Vagina (tissue), 2 donors: ENCODE results near the gene HCFC1. TPM values are rescaled to one million over a fixed set of nuclear protein-coding genes. Genes with fewer than 3 reads are reported as not detected.
"Not testable (repeated sequence)": the region's sequence is repeated elsewhere in the genome, so short reads cannot be mapped to it uniquely, and the experiment has no call there.

Experiments
- DNase-seq, 2 donors: peaks; one replicate each; pipeline ENCODE4 v3.0.0-alpha.2; 2017; ENCODE audit errors: extremely low spot score in 2 of 2
- H3K27ac ChIP-seq: fragments of 200-600 bp; sonication (generic); one replicate; pipeline ENCODE4 v1.5.1; 2019
- H3K27me3 ChIP-seq: fragments of 200-600 bp; sonication (generic); one replicate; pipeline ENCODE4 v1.5.1; 2019
- H3K36me3 ChIP-seq, 2 donors: fragments of 200-600 bp; sonication (generic); one replicate each; pipeline ENCODE4 v1.5.1; 2017 to 2019
- H3K4me1 ChIP-seq: fragments of 200-600 bp; sonication (generic); one replicate; pipeline ENCODE4 v1.5.1; 2019
- H3K4me3 ChIP-seq, 2 donors: fragments of 200-600 bp; sonication (generic); 1 replicate in 1 of 2; 2 replicates in 1 of 2; pipeline ENCODE4 v1.5.1; 2016 to 2019
- H3K9me3 ChIP-seq: fragments of 200-600 bp; sonication (generic); one replicate; pipeline ENCODE4 v1.5.1; 2019
- POLR2A ChIP-seq, 2 donors: fragments of 450-650 bp; IDR thresholded peaks; one replicate each; pipeline ENCODE4 v1.6.1; 2017; ENCODE audit warnings: antibody characterized with exemption in 2 of 2, mild to moderate bottlenecking in 2 of 2, moderate library complexity in 2 of 2
- POLR2AphosphoS5 ChIP-seq, 2 donors: sonication (generic); formaldehyde crosslinking; IDR thresholded peaks; one replicate each; pipeline ENCODE4 v1.9.0; 2017; ENCODE audit warnings: antibody characterized with exemption in 2 of 2, mild to moderate bottlenecking in 2 of 2, low read depth in 1 of 2; ENCODE audit not compliant: insufficient read depth in 1 of 2
- intact Hi-C: fragments of 100-400 bp; cut with DNase I; formaldehyde crosslinking; loops from one replicate; pipeline ENCODE4 v1.15.1; 2023
- total RNA-seq: library from RNA; depleted of rRNA; stranded (reverse); fragments of >200 nt; gene quantifications from one replicate; pipeline ENCODE4 v1.2.3, GENCODE V29; 2016
- TF ChIP-seq, protein P1 (sequence below), 3 experiments: fragments of 450-650 bp in 2 of 3; fragments of 200-600 bp in 1 of 3; sonication (generic) in 1 of 3; IDR thresholded peaks; one replicate each; pipeline ENCODE4 v1.5.1; 2017 to 2019; ENCODE audit warnings: antibody characterized with exemption in 3 of 3, mild to moderate bottlenecking in 2 of 3, moderate library complexity in 2 of 3

The HCFC1 gene
- total RNA-seq, 1 donor from 2014 or later: 38.8 TPM

DNA sequence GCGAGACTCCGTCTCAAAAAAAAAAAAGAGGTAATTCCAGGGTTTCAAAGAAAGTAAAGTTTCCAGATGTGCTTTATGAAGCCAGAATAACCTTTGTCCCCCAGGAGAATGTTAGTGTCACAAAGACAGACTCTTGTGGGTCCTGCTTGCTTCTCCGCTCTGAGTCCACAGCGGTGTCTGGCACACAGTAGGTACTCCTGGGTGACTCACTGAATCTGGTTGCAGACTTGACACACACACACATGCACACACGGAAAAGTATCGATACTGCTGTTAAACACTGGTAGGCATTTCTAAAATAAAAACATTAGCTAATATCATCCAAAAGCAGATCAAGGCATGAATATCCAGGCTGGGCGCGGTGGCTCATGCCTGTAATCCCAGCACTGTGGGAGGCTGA lies 23.9 kb upstream of the HCFC1 start:
- H3K27ac ChIP-seq: no peak overlapping the region
- intact Hi-C loops: no loop called here
- no peaks in the 10 kb centered on the region for H3K4me1 ChIP-seq
- no peaks in the 10 kb centered on the region for H3K9me3 ChIP-seq
- H3K36me3 ChIP-seq: no peaks in the 10 kb centered on the region
- H3K27me3 ChIP-seq: no peaks in the 10 kb centered on the region
- no peak overlapping the region for H3K4me3 ChIP-seq
- DNase-seq: no peak
- TF ChIP-seq POLR2A (IDR thresholded peaks at IDR 0.05) (no peak), POLR2AphosphoS5 (IDR thresholded peaks at IDR 0.05; ENCODE audit: insufficient read depth in 1 of 2, low read depth in 1 of 2) (no peak)
- TF ChIP-seq, protein P1, sequence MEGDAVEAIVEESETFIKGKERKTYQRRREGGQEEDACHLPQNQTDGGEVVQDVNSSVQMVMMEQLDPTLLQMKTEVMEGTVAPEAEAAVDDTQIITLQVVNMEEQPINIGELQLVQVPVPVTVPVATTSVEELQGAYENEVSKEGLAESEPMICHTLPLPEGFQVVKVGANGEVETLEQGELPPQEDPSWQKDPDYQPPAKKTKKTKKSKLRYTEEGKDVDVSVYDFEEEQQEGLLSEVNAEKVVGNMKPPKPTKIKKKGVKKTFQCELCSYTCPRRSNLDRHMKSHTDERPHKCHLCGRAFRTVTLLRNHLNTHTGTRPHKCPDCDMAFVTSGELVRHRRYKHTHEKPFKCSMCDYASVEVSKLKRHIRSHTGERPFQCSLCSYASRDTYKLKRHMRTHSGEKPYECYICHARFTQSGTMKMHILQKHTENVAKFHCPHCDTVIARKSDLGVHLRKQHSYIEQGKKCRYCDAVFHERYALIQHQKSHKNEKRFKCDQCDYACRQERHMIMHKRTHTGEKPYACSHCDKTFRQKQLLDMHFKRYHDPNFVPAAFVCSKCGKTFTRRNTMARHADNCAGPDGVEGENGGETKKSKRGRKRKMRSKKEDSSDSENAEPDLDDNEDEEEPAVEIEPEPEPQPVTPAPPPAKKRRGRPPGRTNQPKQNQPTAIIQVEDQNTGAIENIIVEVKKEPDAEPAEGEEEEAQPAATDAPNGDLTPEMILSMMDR (IDR thresholded peaks at IDR 0.05): no peak

DNA sequence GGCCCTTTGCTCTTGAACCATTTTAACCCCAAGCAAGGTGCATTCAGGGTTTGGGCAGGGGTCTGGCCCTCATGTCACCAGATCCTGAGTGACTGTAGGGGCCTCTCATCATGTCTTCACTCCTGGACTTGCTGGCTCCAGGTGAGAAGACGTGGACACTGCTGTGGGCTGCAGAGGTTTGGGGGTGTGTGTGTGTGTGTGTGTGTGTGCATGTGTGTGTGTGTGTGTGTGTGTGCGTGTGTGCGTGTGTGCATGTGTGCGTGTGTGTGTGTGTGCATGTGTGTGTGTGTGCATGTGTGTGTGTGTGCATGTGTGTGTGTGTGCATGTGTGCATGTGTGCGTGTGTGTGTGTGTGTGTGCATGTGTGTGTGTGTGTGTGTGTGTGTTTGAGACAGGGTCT lies 22.8 kb upstream of the HCFC1 start:
- DNase-seq, H3K4me1 ChIP-seq, H3K9me3 ChIP-seq, H3K27ac ChIP-seq, H3K36me3 ChIP-seq, H3K4me3 ChIP-seq, H3K27me3 ChIP-seq, intact Hi-C loops: not testable (repeated sequence)

DNA sequence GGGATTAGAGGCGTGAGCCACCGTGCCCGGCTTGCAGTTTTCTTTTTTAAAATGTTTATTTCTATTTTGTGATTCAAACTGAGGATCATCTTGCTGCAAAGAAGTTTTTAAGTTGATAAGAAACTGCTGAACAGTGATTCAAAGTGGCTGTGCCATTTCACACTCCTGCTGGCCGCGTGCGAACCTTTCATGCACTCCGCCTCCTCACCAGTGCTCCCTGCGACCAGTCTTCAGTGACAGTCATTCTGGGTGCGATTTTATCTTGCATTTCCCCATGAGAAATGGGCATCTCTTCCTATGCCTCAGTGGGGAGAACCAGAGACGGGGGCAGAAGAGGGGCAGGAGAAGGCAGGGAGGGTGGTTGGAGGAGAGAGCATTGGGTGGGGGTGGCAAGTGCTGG lies 22.4 kb upstream of the HCFC1 start:
- Histone ChIP-seq H3K27me3 (no peaks in the 10 kb centered on the region), H3K9me3 (no peaks in the 10 kb centered on the region), H3K36me3 (no peaks in the 10 kb centered on the region), H3K27ac (no peak overlapping the region), H3K4me3 (no peak overlapping the region), H3K4me1 (no peaks in the 10 kb centered on the region)
- intact Hi-C loops: no loop called here
- no peak for DNase-seq
- TF ChIP-seq POLR2A (IDR thresholded peaks at IDR 0.05) (no peak), POLR2AphosphoS5 (IDR thresholded peaks at IDR 0.05; ENCODE audit: insufficient read depth in 1 of 2, low read depth in 1 of 2) (no peak)
- TF ChIP-seq, protein P1 (IDR thresholded peaks at IDR 0.05): no peak

DNA sequence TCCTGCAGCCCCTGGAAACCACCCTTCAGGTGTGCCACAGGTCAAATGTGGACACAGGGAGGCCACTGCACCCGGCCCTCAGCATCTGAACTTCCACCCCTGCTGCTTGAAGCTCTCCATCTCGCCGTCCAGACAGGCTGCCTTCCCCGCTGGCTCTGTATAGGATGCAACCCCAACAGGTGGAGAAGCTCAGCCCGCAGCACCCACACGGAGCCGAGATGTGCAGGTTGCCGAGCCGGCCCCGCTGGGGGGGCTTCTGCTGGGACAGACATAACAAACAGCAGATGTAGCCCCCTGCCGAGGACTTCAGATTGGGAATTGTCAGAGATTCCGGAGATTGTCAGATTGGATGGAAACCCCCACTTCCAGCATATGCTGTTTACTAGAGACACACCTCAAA lies 21.5 kb upstream of the HCFC1 start:
- H3K4me1 ChIP-seq: no peaks in the 10 kb centered on the region
- intact Hi-C loops: no loop called here
- H3K4me3 ChIP-seq: no peak overlapping the region
- no peak overlapping the region for H3K27ac ChIP-seq
- H3K9me3 ChIP-seq: no peaks in the 10 kb centered on the region
- no peaks in the 10 kb centered on the region for H3K27me3 ChIP-seq
- H3K36me3 ChIP-seq: no peaks in the 10 kb centered on the region
- no peak for DNase-seq
- TF ChIP-seq POLR2AphosphoS5 (IDR thresholded peaks at IDR 0.05; ENCODE audit: insufficient read depth in 1 of 2, low read depth in 1 of 2): no peak
- TF ChIP-seq, protein P1 (IDR thresholded peaks at IDR 0.05): no peak
- TF ChIP-seq POLR2A (IDR thresholded peaks at IDR 0.05): no peak

DNA sequence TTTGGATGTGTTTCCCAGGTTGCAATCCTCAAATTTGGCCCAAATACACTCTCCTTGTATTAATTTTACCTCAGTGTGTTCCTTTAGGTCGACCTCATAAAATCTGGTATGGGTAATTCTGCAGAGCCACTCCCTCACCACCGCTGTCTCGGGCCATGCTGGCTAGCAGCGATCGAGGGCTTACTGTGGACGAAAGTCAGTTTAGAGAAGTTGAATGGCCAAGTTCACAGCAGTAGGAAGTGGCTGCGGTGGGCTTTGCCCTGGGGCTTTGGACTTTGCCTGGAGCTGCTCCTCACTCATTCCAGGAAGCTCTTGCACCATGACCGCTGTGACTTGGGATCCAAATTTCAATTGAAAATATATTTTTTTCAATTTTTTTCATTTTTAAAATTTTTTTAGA lies 20.6 kb upstream of the HCFC1 start:
- no peak for DNase-seq
- TF ChIP-seq, protein P1 (IDR thresholded peaks at IDR 0.05): no peak
- TF ChIP-seq POLR2AphosphoS5 (IDR thresholded peaks at IDR 0.05; ENCODE audit: insufficient read depth in 1 of 2, low read depth in 1 of 2): no peak
- TF ChIP-seq POLR2A (IDR thresholded peaks at IDR 0.05): no peak
- intact Hi-C loops: no loop called here
- H3K9me3 ChIP-seq: no peaks in the 10 kb centered on the region
- H3K27ac ChIP-seq: no peak overlapping the region
- no peaks in the 10 kb centered on the region for H3K27me3 ChIP-seq
- no peaks in the 10 kb centered on the region for H3K4me1 ChIP-seq
- no peak overlapping the region for H3K4me3 ChIP-seq
- no peaks in the 10 kb centered on the region for H3K36me3 ChIP-seq
